ENCODE measurements around the gene TRIM56. TPM values are rescaled to one million over a fixed set of nuclear protein-coding genes. Genes with fewer than 3 reads are reported as not detected.

Gene TRIM56
- total and polyA plus RNA-seq, 2 of the 13 experiments (the other 11 are each of a cell fraction or from before 2014, with no cell fraction given): 3.2 to 7.1 TPM

DNA sequence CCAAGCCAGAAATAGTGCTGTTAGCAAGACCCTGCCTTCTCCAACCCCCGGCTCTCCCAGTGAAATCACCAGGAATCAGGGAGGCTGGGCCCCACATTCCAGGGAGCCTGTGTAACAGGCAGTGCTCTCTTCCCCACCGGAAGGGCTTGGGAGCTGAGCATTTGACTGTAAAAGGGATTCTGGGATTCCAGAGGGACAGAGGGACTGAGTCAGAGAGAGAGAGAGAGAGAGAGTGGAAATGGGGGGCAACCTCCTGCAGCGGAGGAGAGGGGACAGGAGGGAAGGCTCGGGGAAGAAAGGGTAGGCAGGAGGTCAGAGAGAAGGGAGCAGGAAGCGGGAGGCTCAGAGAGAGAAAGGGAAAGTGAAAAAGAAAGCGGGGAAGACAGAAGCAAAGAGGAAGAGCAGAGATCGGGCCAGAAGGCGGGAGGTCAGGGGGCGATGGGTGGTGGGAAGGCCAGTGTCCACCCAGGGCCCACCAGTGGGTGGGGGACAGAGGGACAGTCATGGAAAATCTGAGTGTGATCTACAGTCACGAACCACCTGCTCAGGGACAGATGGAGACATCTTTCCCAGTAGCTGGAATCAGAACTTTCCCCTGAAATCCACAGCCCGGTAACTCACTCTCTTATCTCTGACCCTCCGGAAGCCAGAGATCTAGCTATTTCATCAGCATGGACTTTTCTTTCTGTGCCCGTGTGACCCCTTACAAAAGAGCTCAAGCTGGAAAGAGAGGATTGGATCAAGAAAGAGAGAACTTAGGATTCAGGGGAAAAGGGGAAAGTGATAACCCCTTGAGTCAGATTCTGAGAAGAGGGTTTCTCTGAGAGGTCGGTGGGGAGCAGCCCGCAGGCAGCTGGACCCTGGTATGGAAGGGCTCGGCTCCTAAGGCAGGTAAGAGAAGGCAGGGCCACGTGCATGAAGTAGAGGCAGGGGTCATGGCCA is 37.0 kb downstream of the TRIM56 start (continued):
- TF ChIP-seq, protein P1, sequence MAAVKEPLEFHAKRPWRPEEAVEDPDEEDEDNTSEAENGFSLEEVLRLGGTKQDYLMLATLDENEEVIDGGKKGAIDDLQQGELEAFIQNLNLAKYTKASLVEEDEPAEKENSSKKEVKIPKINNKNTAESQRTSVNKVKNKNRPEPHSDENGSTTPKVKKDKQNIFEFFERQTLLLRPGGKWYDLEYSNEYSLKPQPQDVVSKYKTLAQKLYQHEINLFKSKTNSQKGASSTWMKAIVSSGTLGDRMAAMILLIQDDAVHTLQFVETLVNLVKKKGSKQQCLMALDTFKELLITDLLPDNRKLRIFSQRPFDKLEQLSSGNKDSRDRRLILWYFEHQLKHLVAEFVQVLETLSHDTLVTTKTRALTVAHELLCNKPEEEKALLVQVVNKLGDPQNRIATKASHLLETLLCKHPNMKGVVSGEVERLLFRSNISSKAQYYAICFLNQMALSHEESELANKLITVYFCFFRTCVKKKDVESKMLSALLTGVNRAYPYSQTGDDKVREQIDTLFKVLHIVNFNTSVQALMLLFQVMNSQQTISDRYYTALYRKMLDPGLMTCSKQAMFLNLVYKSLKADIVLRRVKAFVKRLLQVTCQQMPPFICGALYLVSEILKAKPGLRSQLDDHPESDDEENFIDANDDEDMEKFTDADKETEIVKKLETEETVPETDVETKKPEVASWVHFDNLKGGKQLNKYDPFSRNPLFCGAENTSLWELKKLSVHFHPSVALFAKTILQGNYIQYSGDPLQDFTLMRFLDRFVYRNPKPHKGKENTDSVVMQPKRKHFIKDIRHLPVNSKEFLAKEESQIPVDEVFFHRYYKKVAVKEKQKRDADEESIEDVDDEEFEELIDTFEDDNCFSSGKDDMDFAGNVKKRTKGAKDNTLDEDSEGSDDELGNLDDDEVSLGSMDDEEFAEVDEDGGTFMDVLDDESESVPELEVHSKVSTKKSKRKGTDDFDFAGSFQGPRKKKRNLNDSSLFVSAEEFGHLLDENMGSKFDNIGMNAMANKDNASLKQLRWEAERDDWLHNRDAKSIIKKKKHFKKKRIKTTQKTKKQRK (IDR thresholded peaks at IDR 0.05; ENCODE audit: low read length): no peak
- peak; percentile 39 for TF ChIP-seq TBL1XR1 (IDR thresholded peaks at IDR 0.05; ENCODE audit: borderline replicate concordance, low read length, partially characterized antibody)
- no peak for TF ChIP-seq ZFP90 (CRISPR knock-in tag; IDR thresholded peaks at IDR 0.05; ENCODE audit: borderline replicate concordance)
- TF ChIP-seq ZZZ3 (CRISPR knock-in tag; IDR thresholded peaks at IDR 0.05; ENCODE audit: borderline replicate concordance): no peak
- TF ChIP-seq, protein P2, sequence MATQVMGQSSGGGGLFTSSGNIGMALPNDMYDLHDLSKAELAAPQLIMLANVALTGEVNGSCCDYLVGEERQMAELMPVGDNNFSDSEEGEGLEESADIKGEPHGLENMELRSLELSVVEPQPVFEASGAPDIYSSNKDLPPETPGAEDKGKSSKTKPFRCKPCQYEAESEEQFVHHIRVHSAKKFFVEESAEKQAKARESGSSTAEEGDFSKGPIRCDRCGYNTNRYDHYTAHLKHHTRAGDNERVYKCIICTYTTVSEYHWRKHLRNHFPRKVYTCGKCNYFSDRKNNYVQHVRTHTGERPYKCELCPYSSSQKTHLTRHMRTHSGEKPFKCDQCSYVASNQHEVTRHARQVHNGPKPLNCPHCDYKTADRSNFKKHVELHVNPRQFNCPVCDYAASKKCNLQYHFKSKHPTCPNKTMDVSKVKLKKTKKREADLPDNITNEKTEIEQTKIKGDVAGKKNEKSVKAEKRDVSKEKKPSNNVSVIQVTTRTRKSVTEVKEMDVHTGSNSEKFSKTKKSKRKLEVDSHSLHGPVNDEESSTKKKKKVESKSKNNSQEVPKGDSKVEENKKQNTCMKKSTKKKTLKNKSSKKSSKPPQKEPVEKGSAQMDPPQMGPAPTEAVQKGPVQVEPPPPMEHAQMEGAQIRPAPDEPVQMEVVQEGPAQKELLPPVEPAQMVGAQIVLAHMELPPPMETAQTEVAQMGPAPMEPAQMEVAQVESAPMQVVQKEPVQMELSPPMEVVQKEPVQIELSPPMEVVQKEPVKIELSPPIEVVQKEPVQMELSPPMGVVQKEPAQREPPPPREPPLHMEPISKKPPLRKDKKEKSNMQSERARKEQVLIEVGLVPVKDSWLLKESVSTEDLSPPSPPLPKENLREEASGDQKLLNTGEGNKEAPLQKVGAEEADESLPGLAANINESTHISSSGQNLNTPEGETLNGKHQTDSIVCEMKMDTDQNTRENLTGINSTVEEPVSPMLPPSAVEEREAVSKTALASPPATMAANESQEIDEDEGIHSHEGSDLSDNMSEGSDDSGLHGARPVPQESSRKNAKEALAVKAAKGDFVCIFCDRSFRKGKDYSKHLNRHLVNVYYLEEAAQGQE (IDR thresholded peaks at IDR 0.05; ENCODE audit: borderline replicate concordance in 1 of 2, low read depth in 1 of 2, low read length in 2 of 2): peak in 1 of 2 experiments; percentile 38; a peak in 1 of 4 replicates
- TF ChIP-seq ZNF350 (CRISPR knock-in tag; IDR thresholded peaks at IDR 0.05; ENCODE audit: borderline replicate concordance, low read depth): 0 out of 2 replicates have a peak, but pooled peaks have one; percentile 33
- TF ChIP-seq SMAD3 (CRISPR knock-in tag; IDR thresholded peaks at IDR 0.05): peak; percentile 21
- TF ChIP-seq FOXJ3 (CRISPR knock-in tag; IDR thresholded peaks at IDR 0.05; ENCODE audit: borderline replicate concordance): 0 out of 2 replicates have a peak, but pooled peaks have one; percentile 19
- peak; percentile 69 for TF ChIP-seq TAF1 (CRISPR knock-in tag; IDR thresholded peaks at IDR 0.05)
- TF ChIP-seq IKZF1 (IDR thresholded peaks at IDR 0.05): no peak
- TF ChIP-seq, protein P3, sequence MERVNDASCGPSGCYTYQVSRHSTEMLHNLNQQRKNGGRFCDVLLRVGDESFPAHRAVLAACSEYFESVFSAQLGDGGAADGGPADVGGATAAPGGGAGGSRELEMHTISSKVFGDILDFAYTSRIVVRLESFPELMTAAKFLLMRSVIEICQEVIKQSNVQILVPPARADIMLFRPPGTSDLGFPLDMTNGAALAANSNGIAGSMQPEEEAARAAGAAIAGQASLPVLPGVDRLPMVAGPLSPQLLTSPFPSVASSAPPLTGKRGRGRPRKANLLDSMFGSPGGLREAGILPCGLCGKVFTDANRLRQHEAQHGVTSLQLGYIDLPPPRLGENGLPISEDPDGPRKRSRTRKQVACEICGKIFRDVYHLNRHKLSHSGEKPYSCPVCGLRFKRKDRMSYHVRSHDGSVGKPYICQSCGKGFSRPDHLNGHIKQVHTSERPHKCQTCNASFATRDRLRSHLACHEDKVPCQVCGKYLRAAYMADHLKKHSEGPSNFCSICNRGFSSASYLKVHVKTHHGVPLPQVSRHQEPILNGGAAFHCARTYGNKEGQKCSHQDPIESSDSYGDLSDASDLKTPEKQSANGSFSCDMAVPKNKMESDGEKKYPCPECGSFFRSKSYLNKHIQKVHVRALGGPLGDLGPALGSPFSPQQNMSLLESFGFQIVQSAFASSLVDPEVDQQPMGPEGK (CRISPR knock-in tag; IDR thresholded peaks at IDR 0.05): peak; percentile 61
- TF ChIP-seq ZNF430 (CRISPR knock-in tag; IDR thresholded peaks at IDR 0.05): peak; percentile 77
- TF ChIP-seq, protein P4, sequence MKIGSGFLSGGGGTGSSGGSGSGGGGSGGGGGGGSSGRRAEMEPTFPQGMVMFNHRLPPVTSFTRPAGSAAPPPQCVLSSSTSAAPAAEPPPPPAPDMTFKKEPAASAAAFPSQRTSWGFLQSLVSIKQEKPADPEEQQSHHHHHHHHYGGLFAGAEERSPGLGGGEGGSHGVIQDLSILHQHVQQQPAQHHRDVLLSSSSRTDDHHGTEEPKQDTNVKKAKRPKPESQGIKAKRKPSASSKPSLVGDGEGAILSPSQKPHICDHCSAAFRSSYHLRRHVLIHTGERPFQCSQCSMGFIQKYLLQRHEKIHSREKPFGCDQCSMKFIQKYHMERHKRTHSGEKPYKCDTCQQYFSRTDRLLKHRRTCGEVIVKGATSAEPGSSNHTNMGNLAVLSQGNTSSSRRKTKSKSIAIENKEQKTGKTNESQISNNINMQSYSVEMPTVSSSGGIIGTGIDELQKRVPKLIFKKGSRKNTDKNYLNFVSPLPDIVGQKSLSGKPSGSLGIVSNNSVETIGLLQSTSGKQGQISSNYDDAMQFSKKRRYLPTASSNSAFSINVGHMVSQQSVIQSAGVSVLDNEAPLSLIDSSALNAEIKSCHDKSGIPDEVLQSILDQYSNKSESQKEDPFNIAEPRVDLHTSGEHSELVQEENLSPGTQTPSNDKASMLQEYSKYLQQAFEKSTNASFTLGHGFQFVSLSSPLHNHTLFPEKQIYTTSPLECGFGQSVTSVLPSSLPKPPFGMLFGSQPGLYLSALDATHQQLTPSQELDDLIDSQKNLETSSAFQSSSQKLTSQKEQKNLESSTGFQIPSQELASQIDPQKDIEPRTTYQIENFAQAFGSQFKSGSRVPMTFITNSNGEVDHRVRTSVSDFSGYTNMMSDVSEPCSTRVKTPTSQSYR (CRISPR knock-in tag; IDR thresholded peaks at IDR 0.05; ENCODE audit: borderline replicate concordance): peak; percentile 16; the same call in 1 of the 2 replicates
- 0 out of 2 replicates have a peak, but pooled peaks have one; percentile 32 for TF ChIP-seq ERF (CRISPR knock-in tag; IDR thresholded peaks at IDR 0.05)
- TF ChIP-seq, protein P5, sequence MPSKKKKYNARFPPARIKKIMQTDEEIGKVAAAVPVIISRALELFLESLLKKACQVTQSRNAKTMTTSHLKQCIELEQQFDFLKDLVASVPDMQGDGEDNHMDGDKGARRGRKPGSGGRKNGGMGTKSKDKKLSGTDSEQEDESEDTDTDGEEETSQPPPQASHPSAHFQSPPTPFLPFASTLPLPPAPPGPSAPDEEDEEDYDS (CRISPR knock-in tag; IDR thresholded peaks at IDR 0.05): peak; percentile 77
